Neutrophil (primary cell): ENCODE results near the gene SLC26A11.

ENCODE experiments used
- H3K27ac ChIP-seq: fragments of 200-600 bp; sonication (generic); 2 replicates; pipeline ENCODE4 v1.5.1; 2016; ENCODE audit warnings: mild to moderate bottlenecking, moderate library complexity
- H3K27me3 ChIP-seq: fragments of 200-600 bp; sonication (generic); 2 replicates; pipeline ENCODE4 v1.6.0; 2016; ENCODE audit warnings: mild to moderate bottlenecking
- H3K36me3 ChIP-seq: fragments of 200-600 bp; sonication (generic); 2 replicates; pipeline ENCODE4 v1.5.1; 2017
- H3K4me1 ChIP-seq, 2 experiments: fragments of 200-600 bp in 1 of 2; sonication (generic) in 1 of 2; 1 replicate in 1 of 2; 2 replicates in 1 of 2; pipeline versions ENCODE4 v1.5.1 to v1.6.1; 2013 to 2016; ENCODE audit warnings: low read depth in 1 of 2, low read length in 1 of 2, mild to moderate bottlenecking in 1 of 2, moderate library complexity in 1 of 2; ENCODE audit not compliant: control insufficient read depth in 1 of 2, insufficient read depth in 1 of 2
- H3K4me3 ChIP-seq, 2 experiments: fragments of 200-600 bp in 1 of 2; sonication (generic) in 1 of 2; 1 replicate in 1 of 2; 2 replicates in 1 of 2; pipeline ENCODE4 v1.5.1; 2013 to 2016; ENCODE audit warnings: low read depth in 1 of 2, low read length in 1 of 2, mild to moderate bottlenecking in 1 of 2, moderate library complexity in 1 of 2
- H3K9me3 ChIP-seq: fragments of 200-600 bp; sonication (generic); 2 replicates; pipeline ENCODE4 v1.5.1; 2016
- TF ChIP-seq, protein P1 (sequence below): fragments of 200-600 bp; sonication (generic); IDR thresholded peaks from 2 replicates; pipeline ENCODE4 v1.5.1; 2016; ENCODE audit warnings: antibody characterized with exemption

SLC26A11 gene

DNA sequence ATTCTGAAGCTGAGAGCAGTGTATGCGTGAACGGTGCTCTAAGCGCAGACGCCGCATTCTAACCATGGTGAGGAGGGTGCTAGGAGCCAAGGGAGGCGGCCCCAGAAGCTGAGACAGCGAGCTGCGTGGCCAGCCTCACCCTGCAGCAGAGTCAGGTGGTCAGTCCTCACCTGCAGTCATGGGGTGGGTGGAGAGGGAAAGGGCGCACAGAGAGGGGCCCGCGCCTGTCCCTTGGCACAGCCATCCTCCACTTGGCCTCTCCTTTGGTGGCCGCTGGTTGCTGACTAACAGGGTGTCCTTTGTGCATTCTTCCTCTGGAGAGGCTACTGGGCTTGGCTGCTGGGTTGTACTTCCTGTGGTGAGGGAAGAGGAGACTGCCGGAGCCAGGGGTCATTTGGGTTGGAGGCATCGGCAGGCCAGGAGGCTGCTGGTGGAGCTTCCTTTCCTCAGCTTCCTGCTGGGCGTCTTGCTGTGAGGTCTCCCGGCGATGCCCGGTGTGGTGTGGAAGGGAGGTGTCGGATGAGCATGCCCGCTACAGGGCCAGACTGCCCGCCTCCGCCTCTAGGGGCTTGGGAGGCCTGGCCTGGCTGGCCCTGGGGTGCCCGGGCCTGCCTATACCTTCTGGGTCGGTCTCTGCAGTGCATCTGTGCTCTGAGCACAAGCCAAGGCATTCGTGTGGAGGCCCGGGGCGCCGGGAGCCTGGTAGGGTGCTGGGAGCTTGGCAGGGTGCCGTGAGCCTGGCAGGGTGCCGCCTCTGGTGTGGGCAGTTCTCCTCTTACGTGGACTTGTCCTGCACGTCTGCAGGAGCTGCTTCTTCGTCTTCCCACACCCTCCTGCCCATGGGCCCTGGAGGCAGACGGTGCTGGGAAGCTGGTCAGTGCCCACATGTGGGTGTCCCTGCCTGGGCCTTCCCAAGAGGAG is 57.8 kb downstream of the SLC26A11 start:
- no peaks in the 10 kb centered on the region for H3K9me3 ChIP-seq
- H3K27ac ChIP-seq: no peak overlapping the region
- peaks cover 0 to 3% of the 10 kb centered on the region in 2 experiments for H3K4me1 ChIP-seq
- no peaks in the 10 kb centered on the region for H3K27me3 ChIP-seq
- H3K36me3 ChIP-seq: peaks cover 78% of the 10 kb centered on the region
- H3K4me3 ChIP-seq: no peak overlapping the region
- TF ChIP-seq, protein P1, sequence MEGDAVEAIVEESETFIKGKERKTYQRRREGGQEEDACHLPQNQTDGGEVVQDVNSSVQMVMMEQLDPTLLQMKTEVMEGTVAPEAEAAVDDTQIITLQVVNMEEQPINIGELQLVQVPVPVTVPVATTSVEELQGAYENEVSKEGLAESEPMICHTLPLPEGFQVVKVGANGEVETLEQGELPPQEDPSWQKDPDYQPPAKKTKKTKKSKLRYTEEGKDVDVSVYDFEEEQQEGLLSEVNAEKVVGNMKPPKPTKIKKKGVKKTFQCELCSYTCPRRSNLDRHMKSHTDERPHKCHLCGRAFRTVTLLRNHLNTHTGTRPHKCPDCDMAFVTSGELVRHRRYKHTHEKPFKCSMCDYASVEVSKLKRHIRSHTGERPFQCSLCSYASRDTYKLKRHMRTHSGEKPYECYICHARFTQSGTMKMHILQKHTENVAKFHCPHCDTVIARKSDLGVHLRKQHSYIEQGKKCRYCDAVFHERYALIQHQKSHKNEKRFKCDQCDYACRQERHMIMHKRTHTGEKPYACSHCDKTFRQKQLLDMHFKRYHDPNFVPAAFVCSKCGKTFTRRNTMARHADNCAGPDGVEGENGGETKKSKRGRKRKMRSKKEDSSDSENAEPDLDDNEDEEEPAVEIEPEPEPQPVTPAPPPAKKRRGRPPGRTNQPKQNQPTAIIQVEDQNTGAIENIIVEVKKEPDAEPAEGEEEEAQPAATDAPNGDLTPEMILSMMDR: no peak

DNA sequence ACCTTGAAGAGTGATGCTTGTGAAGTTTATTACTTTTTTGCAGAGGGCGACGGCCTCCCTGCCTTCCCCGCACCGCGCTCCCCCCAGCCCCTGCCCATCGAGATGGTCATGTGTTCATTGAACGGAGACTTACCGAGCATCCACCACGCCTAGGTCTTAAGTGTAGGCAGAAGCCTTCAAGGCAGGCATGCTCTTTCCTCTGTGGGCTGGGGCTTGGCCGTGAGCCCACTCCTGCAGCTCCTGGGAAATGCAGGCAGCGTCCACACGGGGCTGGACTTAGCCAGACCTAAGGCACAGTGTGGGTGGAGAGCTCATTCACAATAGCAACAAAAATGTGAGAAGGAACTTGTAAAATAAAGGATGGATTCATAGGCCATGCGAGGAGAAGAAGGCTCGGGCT is 59.7 kb downstream of the SLC26A11 start:
- TF ChIP-seq, protein P1: no peak
- H3K27me3 ChIP-seq: no peaks in the 10 kb centered on the region
- peaks cover 76% of the 10 kb centered on the region for H3K36me3 ChIP-seq
- H3K4me1 ChIP-seq: peaks cover 0 to 3% of the 10 kb centered on the region in 2 experiments
- no peak overlapping the region for H3K27ac ChIP-seq
- H3K9me3 ChIP-seq: no peaks in the 10 kb centered on the region
- H3K4me3 ChIP-seq: no peak overlapping the region

DNA sequence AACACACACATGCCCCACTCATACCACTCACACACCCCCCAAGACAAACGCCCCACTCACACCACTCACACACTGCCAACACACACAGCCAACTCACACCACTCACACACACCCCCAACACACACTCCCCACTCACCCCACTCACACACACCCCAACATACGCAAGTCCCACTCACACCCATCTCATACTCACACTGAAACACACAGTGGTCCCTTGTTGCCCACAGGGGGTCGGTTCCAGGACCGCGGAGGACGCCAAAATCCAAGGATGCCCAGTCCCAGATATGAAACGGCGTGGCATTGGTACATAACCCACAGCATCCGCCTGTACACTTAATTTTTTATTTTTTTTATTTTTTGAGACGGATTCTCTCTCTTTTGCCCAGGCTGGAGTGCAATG is 61.3 kb downstream of the SLC26A11 start:
- peaks cover 78% of the 10 kb centered on the region for H3K36me3 ChIP-seq

DNA sequence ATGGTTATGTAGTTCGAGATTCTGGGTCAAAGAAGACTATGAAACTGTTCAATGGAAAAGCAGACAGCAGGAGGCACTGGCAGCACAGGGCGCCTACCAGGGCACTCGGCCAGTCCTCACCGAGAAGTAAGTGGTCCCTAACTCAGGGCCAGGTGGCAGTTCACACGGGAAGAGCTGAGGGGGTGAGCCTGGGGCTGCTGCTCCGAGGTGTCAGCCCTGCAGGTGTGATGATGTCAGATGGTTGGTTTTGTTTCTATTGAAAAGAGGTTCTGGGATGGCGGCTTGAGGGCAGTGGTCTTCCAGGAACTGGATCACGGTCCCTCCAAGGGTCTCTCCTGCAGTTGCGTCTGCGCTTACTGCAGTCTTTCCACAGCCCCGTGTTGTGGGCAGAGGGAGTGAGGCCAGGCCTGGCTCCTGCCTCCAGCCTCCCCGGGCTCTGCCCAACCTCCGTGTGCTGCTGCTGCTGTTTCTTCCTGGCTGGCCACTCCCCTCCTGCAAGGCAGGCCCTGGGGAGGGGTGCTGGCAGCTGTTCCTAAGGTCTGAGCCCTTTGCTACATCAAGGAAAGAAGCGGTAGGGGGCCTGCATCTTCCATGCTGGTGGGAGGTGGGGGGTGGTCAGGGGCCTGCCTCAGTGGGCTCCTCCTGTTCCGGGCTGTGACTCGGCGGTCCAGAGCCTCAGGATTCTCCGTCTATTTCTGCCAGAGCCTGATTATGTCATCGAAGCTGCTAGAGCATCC is 63.1 kb downstream of the SLC26A11 start:
- TF ChIP-seq, protein P1: no peak
- peaks cover 9 to 24% of the 10 kb centered on the region in 2 experiments for H3K4me1 ChIP-seq
- peaks cover 76% of the 10 kb centered on the region for H3K36me3 ChIP-seq
- no peak overlapping the region for H3K27ac ChIP-seq
- no peak overlapping the region for H3K4me3 ChIP-seq
- no peaks in the 10 kb centered on the region for H3K27me3 ChIP-seq
- no peaks in the 10 kb centered on the region for H3K9me3 ChIP-seq

More for the DNA sequence above, 61.3 kb downstream of the SLC26A11 start:
- H3K27ac ChIP-seq: no peak overlapping the region
- H3K9me3 ChIP-seq: no peaks in the 10 kb centered on the region
- TF ChIP-seq, protein P1: no peak
- no peak overlapping the region for H3K4me3 ChIP-seq
- no peaks in the 10 kb centered on the region for H3K27me3 ChIP-seq
- peaks cover 0 to 8% of the 10 kb centered on the region in 2 experiments for H3K4me1 ChIP-seq

DNA sequence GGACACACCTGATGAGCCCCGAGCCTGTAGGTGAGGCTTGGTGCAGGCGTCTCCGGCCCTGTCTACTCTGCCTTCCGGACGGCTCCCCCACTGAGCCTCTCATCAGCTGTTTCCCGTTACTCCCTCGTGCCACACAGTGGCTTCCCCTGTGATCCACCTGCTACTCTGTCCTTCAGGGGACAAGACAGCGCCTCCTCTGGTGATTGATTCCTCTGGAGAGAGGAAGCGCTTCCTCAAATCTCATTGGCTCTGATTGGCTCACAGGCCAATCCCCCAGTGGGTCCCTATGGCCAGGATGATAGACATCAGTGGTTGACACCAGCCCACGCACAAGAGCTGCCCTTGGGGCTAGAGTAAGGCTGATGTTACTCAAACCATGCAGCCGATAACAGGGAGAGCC is 64.4 kb downstream of the SLC26A11 start:
- peaks cover 75% of the 10 kb centered on the region for H3K36me3 ChIP-seq

More for the DNA sequence above, 64.4 kb downstream of the SLC26A11 start:
- Histone ChIP-seq H3K27me3 (no peaks in the 10 kb centered on the region), H3K27ac (no peak overlapping the region), H3K4me3 (no peak overlapping the region), H3K4me1 (peaks cover 9 to 29% of the 10 kb centered on the region in 2 experiments), H3K9me3 (no peaks in the 10 kb centered on the region)
- TF ChIP-seq, protein P1: no peak
